Erythroblast (primary cell): Measurements from ENCODE around the gene MPI.

ENCODE experiments used
- GATA1 ChIP-seq: IDR thresholded peaks from 2 replicates; pipeline ENCODE4 v1.6.1; 2011; ENCODE audit warnings: low read depth, mild to moderate bottlenecking, control low read depth, low read length, moderate library complexity
- POLR2A ChIP-seq: IDR thresholded peaks from 2 replicates; pipeline ENCODE4 v1.6.1; 2011; ENCODE audit warnings: mild to moderate bottlenecking, low read length

DNA sequence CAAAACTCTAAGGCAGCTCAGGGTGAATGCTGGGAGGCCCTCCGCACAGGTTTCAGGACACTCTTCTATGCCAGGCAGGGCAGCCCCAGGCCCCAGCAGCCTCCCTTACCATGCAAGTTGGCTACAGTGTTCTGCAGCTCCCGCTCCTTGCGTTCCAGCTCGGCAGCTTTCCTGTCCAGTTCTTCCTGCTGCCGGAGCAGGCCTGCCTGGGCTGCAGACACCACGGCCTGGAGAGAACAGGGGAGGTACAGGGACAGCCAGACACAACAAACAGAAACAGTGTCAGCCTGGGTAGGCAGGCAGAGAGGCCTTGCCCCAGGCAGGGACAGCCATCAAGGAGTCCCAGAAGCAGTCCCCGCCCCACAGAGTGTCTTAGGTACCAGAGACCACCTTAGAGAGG, 37.9 kb upstream of the MPI start:
- TF ChIP-seq POLR2A (no peak), GATA1 (no peak)
